K562 (cell line): ENCODE results near the gene GPR4. TPM values are rescaled to one million over a fixed set of nuclear protein-coding genes. Genes with fewer than 3 reads are reported as not detected.

Source experiments
- BRF2 ChIP-seq: IDR thresholded peaks from 3 replicates; pipeline ENCODE4 v1.6.1; 2011; ENCODE audit warnings: borderline replicate concordance, mild to moderate bottlenecking; ENCODE audit not compliant: insufficient read length, insufficient read depth
- E2F4 ChIP-seq: sonication (generic); formaldehyde crosslinking; IDR thresholded peaks from 2 replicates; pipeline ENCODE4 v1.8.0; 2022; ENCODE audit warnings: mild to moderate bottlenecking, low read depth, missing genetic modification reagents
- E2F5 ChIP-seq: sonication (generic); formaldehyde crosslinking; IDR thresholded peaks from 2 replicates; pipeline ENCODE4 v1.8.0; 2022; ENCODE audit warnings: mild to moderate bottlenecking, missing genetic modification reagents
- EZH2 ChIP-seq: IDR thresholded peaks from 2 replicates; pipeline ENCODE4 v1.6.1; 2012; ENCODE audit warnings: low read depth, mild to moderate bottlenecking, inconsistent platforms, low read length, borderline replicate concordance
- HDAC6 ChIP-seq: IDR thresholded peaks from 2 replicates; pipeline ENCODE4 v1.6.1; 2012; ENCODE audit warnings: low read depth, mild to moderate bottlenecking, control low read depth, inconsistent platforms, low read length, moderate library complexity
- RAD21 ChIP-seq, 2 experiments: fragments of 250-450 bp in 1 of 2; fragments of 450-650 bp in 1 of 2; sonication (Bioruptor Pico) in 1 of 2; formaldehyde crosslinking in 1 of 2; IDR thresholded peaks in 1 of 2; conservative IDR thresholded peaks in 1 of 2; 2 replicates each; pipeline versions ENCODE4 v1.4.0 to v1.8.0; 2020 to 2022; ENCODE audit warnings: mild to moderate bottlenecking in 2 of 2, moderate library complexity in 1 of 2
- SMC3 ChIP-seq: conservative IDR thresholded peaks from 2 replicates; pipeline ENCODE4 v1.6.1; 2011; ENCODE audit warnings: low read depth, low read length, improper control_type of control experiment; ENCODE audit not compliant: insufficient read depth
- TEAD1 ChIP-seq, 2 experiments: fragments of 450-650 bp in 1 of 2; sonication (generic) in 1 of 2; formaldehyde crosslinking; IDR thresholded peaks; 2 replicates each; pipeline versions ENCODE4 v1.4.0 to v1.8.0; 2020 to 2022; ENCODE audit warnings: mild to moderate bottlenecking in 2 of 2, missing genetic modification reagents in 1 of 2
- VEZF1 ChIP-seq: fragments of 200-800 bp; sonication (Bioruptor generic); IDR thresholded peaks from 2 replicates; pipeline ENCODE4 v1.6.1; 2017; ENCODE audit warnings: missing genetic modification characterization, missing compliant biosample characterization
- ZNF764 ChIP-seq: fragments of 250-450 bp; sonication (Bioruptor Pico); IDR thresholded peaks from 2 replicates; pipeline ENCODE4 v1.4.0; 2020; ENCODE audit warnings: low read depth, mild to moderate bottlenecking, moderate library complexity
- polyA plus RNA-seq, 8 experiments: library from polyadenylated mRNA; depleted of rRNA in 4 of 8; stranded (reverse) in 5 of 8; unstranded in 3 of 8; fragments of >200 nt; fragmentation: Nextera tagmentation in 2 of 8; fragmentation: Illumina TruSeq in 1 of 8; extraction: Ambion mirVana in 2 of 8; extraction: Trizol in 1 of 8; gene quantifications; 2 replicates each; pipeline versions ENCODE4 v1.2.1 to v1.2.3, GENCODE V29; 2011 to 2014; ENCODE audit warnings: inconsistent platforms in 1 of 8, missing spikeins in 1 of 8
- total RNA-seq, 7 experiments: library from RNA; depleted of rRNA in 6 of 7; stranded (reverse); fragments of >200 nt in 6 of 7; fragmentation: Illumina TruSeq in 2 of 7; extraction: Trizol in 2 of 7; gene quantifications; 2 replicates each; pipeline versions ENCODE4 v1.2.1 to v1.2.3, GENCODE V29; 2011 to 2021; ENCODE audit warnings: low replicate concordance in 1 of 7
- TF ChIP-seq, protein P1 (sequence below): sonication (generic); formaldehyde crosslinking; IDR thresholded peaks from 2 replicates; pipeline ENCODE4 v1.8.0; 2023; ENCODE audit warnings: missing genetic modification reagents, mild to moderate bottlenecking, borderline replicate concordance
- TF ChIP-seq, protein P2 (sequence below): fragments of 250-450 bp; sonication (Bioruptor Pico); IDR thresholded peaks from 2 replicates; pipeline ENCODE4 v1.8.0; 2022; ENCODE audit warnings: moderate library complexity, mild to moderate bottlenecking, inconsistent platforms

Gene GPR4
- total and polyA plus RNA-seq, 9 of the 15 experiments (the other 6 are each of a cell fraction or from before 2014, with no cell fraction given) = 0.03 to 0.09 (median 0.04) TPM; not detected in 5

- TF ChIP-seq, protein P1, sequence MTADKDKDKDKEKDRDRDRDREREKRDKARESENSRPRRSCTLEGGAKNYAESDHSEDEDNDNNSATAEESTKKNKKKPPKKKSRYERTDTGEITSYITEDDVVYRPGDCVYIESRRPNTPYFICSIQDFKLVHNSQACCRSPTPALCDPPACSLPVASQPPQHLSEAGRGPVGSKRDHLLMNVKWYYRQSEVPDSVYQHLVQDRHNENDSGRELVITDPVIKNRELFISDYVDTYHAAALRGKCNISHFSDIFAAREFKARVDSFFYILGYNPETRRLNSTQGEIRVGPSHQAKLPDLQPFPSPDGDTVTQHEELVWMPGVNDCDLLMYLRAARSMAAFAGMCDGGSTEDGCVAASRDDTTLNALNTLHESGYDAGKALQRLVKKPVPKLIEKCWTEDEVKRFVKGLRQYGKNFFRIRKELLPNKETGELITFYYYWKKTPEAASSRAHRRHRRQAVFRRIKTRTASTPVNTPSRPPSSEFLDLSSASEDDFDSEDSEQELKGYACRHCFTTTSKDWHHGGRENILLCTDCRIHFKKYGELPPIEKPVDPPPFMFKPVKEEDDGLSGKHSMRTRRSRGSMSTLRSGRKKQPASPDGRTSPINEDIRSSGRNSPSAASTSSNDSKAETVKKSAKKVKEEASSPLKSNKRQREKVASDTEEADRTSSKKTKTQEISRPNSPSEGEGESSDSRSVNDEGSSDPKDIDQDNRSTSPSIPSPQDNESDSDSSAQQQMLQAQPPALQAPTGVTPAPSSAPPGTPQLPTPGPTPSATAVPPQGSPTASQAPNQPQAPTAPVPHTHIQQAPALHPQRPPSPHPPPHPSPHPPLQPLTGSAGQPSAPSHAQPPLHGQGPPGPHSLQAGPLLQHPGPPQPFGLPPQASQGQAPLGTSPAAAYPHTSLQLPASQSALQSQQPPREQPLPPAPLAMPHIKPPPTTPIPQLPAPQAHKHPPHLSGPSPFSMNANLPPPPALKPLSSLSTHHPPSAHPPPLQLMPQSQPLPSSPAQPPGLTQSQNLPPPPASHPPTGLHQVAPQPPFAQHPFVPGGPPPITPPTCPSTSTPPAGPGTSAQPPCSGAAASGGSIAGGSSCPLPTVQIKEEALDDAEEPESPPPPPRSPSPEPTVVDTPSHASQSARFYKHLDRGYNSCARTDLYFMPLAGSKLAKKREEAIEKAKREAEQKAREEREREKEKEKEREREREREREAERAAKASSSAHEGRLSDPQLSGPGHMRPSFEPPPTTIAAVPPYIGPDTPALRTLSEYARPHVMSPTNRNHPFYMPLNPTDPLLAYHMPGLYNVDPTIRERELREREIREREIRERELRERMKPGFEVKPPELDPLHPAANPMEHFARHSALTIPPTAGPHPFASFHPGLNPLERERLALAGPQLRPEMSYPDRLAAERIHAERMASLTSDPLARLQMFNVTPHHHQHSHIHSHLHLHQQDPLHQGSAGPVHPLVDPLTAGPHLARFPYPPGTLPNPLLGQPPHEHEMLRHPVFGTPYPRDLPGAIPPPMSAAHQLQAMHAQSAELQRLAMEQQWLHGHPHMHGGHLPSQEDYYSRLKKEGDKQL (CRISPR knock-in tag) = no peak
- 0 out of 4 replicates have a peak, but pooled peaks of 1 of the 2 experiments have one; percentile 56 for TF ChIP-seq TEAD1 (CRISPR knock-in tag; IDR thresholded peaks at IDR 0.05)
- no peak for TF ChIP-seq EZH2
- TF ChIP-seq ZNF764 (CRISPR knock-in tag) = no peak
- TF ChIP-seq, protein P2, sequence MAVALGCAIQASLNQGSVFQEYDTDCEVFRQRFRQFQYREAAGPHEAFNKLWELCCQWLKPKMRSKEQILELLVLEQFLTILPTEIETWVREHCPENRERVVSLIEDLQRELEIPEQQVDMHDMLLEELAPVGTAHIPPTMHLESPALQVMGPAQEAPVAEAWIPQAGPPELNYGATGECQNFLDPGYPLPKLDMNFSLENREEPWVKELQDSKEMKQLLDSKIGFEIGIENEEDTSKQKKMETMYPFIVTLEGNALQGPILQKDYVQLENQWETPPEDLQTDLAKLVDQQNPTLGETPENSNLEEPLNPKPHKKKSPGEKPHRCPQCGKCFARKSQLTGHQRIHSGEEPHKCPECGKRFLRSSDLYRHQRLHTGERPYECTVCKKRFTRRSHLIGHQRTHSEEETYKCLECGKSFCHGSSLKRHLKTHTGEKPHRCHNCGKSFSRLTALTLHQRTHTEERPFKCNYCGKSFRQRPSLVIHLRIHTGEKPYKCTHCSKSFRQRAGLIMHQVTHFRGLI (CRISPR knock-in tag) = no peak
- no peak for TF ChIP-seq E2F5 (CRISPR knock-in tag)
- TF ChIP-seq BRF2 = no peak
- peak; percentile 65 to 84 for TF ChIP-seq RAD21 (CRISPR knock-in tag; conservative IDR thresholded peaks at IDR 0.05 in 1 of 2, IDR thresholded peaks at IDR 0.05 in 1 of 2)
- no peak for TF ChIP-seq HDAC6
- no peak for TF ChIP-seq VEZF1 (CRISPR knock-in tag)
- no peak for TF ChIP-seq E2F4 (CRISPR knock-in tag)
- TF ChIP-seq SMC3 = peak; percentile 65
Observed at GRCh38 chr19:45558399-45558878, 43.6 kb downstream of the GPR4 start (continued).
